Cerebellar nuclear complex (tissue), 1 donor: ENCODE results near the gene NDUFV1.
"Not testable (repeated sequence)": the region's sequence is repeated elsewhere in the genome, so short reads cannot be mapped to it uniquely, and the experiment has no call there.

Source experiments
- DNase-seq, 2 experiments: peaks; one replicate each; lab custom pipeline; 2025; lab: John Stamatoyannopoulos, UW

NDUFV1 gene

GRCh38 chr11:67606492-67607295 lies at the start of gene NDUFV1:
Gene NDUFV1, plus strand, starts transcription at chr11:67606936. Its CDS starts 69 bp downstream, at chr11:67607005.
- DNase-seq: peak; percentile 65 to 94

GRCh38 chr11:67558084-67558772 lies 48.5 kb upstream of the NDUFV1 start:
- no peak for DNase-seq

- no peak for DNase-seq
Observed at GRCh38 chr11:67561971-67562619, 44.6 kb upstream of the NDUFV1 start.

GRCh38 chr11:67562963-67563704 lies 43.6 kb upstream of the NDUFV1 start:
- DNase-seq: no peak

GRCh38 chr11:67563705-67564114 lies 43.0 kb upstream of the NDUFV1 start:
- DNase-seq: not testable (repeated sequence)

- DNase-seq: no peak
Observed at GRCh38 chr11:67564230-67564629, 42.5 kb upstream of the NDUFV1 start.

- no peak for DNase-seq
Observed at GRCh38 chr11:67571443-67571842, 35.3 kb upstream of the NDUFV1 start.

- no peak for DNase-seq
Observed at GRCh38 chr11:67572305-67572704, 34.4 kb upstream of the NDUFV1 start.

GRCh38 chr11:67572747-67573419 lies 33.9 kb upstream of the NDUFV1 start:
- peak in 1 of 2 experiments; percentile 19 for DNase-seq

- no peak for DNase-seq
Observed at GRCh38 chr11:67574938-67575337, 31.8 kb upstream of the NDUFV1 start.

- no peak for DNase-seq
Observed at GRCh38 chr11:67576735-67577475, 29.8 kb upstream of the NDUFV1 start.

- no peak for DNase-seq
Observed at GRCh38 chr11:67577951-67578350, 28.8 kb upstream of the NDUFV1 start.

GRCh38 chr11:67581469-67581868 lies 25.3 kb upstream of the NDUFV1 start:
- DNase-seq: no peak

- DNase-seq: no peak
Observed at GRCh38 chr11:67582011-67582410, 24.7 kb upstream of the NDUFV1 start.

- no peak for DNase-seq
Observed at GRCh38 chr11:67583247-67584204, 23.2 kb upstream of the NDUFV1 start, which contains the start of gene GSTP1. Gene GSTP1, plus strand, starts transcription at chr11:67583812. Its CDS starts 32 bp downstream, at chr11:67583844.

GRCh38 chr11:67584205-67584880 lies 22.4 kb upstream of the NDUFV1 start:
- DNase-seq: no peak

GRCh38 chr11:67584881-67585873 lies 21.6 kb upstream of the NDUFV1 start:
- DNase-seq: no peak

- DNase-seq: no peak
Observed at GRCh38 chr11:67585911-67586310, 20.8 kb upstream of the NDUFV1 start.
